Activated CD4-positive, alpha-beta T cell treated with anti-CD3 and anti-CD28 coated beads for 4 hours (primary cell): ENCODE results near the gene AQP6.

Source experiments
- DNase-seq, 2 donors: peaks; one replicate each; pipeline ENCODE4 v3.0.0-alpha.2; 2020

The AQP6 gene

GRCh38 chr12:49943625-49943960 is 29.2 kb upstream of the AQP6 start:
- DNase-seq = no peak

GRCh38 chr12:49944046-49944445 is 28.7 kb upstream of the AQP6 start:
- DNase-seq = no peak

- no peak for DNase-seq
Measured at GRCh38 chr12:49944718-49945117, 28.0 kb upstream of the AQP6 start.

GRCh38 chr12:49945394-49946080 is 27.2 kb upstream of the AQP6 start:
- peak; percentile 82 to 91 for DNase-seq

- no peak for DNase-seq
Measured at GRCh38 chr12:49946086-49946485, 26.7 kb upstream of the AQP6 start.

GRCh38 chr12:49946497-49946896 is 26.2 kb upstream of the AQP6 start:
- no peak for DNase-seq

- no peak for DNase-seq
Measured at GRCh38 chr12:49947593-49948226, 25.0 kb upstream of the AQP6 start.

GRCh38 chr12:49948866-49949845 is 23.6 kb upstream of the AQP6 start:
- DNase-seq = no peak

GRCh38 chr12:49949866-49950265 is 22.9 kb upstream of the AQP6 start:
- no peak for DNase-seq

GRCh38 chr12:49950273-49951251 is 22.2 kb upstream of the AQP6 start, which contains the start of gene AQP2:
AQP2 (plus strand) TSS chr12:49950737; CDS start chr12:49950831, 94 bp downstream.
- DNase-seq = no peak

GRCh38 chr12:49951411-49952240 is 21.1 kb upstream of the AQP6 start:
- no peak for DNase-seq

- no peak for DNase-seq
Measured at GRCh38 chr12:49952391-49953055, 20.2 kb upstream of the AQP6 start.

GRCh38 chr12:49953151-49953550 is 19.6 kb upstream of the AQP6 start:
- DNase-seq = no peak

GRCh38 chr12:49953961-49954846 is 18.5 kb upstream of the AQP6 start:
- no peak for DNase-seq

- DNase-seq = no peak
Measured at GRCh38 chr12:49954863-49955830, 17.6 kb upstream of the AQP6 start.

- no peak for DNase-seq
Measured at GRCh38 chr12:49955899-49956662, 16.7 kb upstream of the AQP6 start.
